Upper lobe of left lung (tissue), 4 donors: ENCODE data around the gene NCOR2.

ENCODE experiments used
- CTCF ChIP-seq, 6 experiments: fragments of 450-650 bp in 4 of 6; fragments of 200-600 bp in 2 of 6; sonication (generic) in 2 of 6; IDR thresholded peaks; one replicate each; pipeline ENCODE4 v1.5.1; 2016 to 2019; ENCODE audit warnings: antibody characterized with exemption in 6 of 6
- POLR2AphosphoS5 ChIP-seq, 2 donors: sonication (generic); formaldehyde crosslinking; IDR thresholded peaks; one replicate each; pipeline ENCODE4 v1.5.1; 2017; ENCODE audit warnings: antibody characterized with exemption in 2 of 2

GRCh38 chr12:124530637-124531263 lies 36.7 kb downstream of the NCOR2 start:
- TF ChIP-seq CTCF (IDR thresholded peaks at IDR 0.05): no peak
- TF ChIP-seq POLR2AphosphoS5 (IDR thresholded peaks at IDR 0.05): no peak
